GM23338 (cell line): ENCODE results near the gene VHLL. TPM values are rescaled to one million over a fixed set of nuclear protein-coding genes. Genes with fewer than 3 reads are reported as not detected.

Experiments
- ATAC-seq: fragments of 200-7000 bp; cut with Tn5 transposase; 3 replicates; pipeline ENCODE4 v1.9.1; 2020
- DNase-seq: peaks from one replicate; pipeline ENCODE4 v3.0.0-alpha.2; 2015; ENCODE audit warnings: low spot score
- H2AFZ ChIP-seq: fragments of 200-600 bp; sonication (generic); 2 replicates; pipeline ENCODE4 v1.8.0; 2016; ENCODE audit warnings: antibody characterized with exemption, mild to moderate bottlenecking, moderate library complexity
- H3F3A ChIP-seq: fragments of 200-600 bp; sonication (generic); replicated peaks from 2 replicates; pipeline ENCODE4 v1.8.0; 2017; ENCODE audit warnings: antibody characterized with exemption, mixed run types, low read depth
- H3K27ac ChIP-seq: fragments of 200-600 bp; sonication (generic); 2 replicates; pipeline ENCODE4 v1.6.1; 2016; ENCODE audit warnings: low read depth
- H3K27me3 ChIP-seq: fragments of 200-600 bp; sonication (generic); 2 replicates; pipeline ENCODE4 v1.8.0; 2016; ENCODE audit warnings: mild to moderate bottlenecking, mixed run types, moderate library complexity; ENCODE audit not compliant: insufficient read depth
- H3K36me3 ChIP-seq: fragments of 200-600 bp; sonication (generic); 2 replicates; pipeline ENCODE4 v1.8.0; 2016; ENCODE audit warnings: mild to moderate bottlenecking; ENCODE audit not compliant: insufficient read depth
- H3K4me1 ChIP-seq: fragments of 200-600 bp; sonication (generic); 2 replicates; pipeline ENCODE4 v1.8.0; 2016; ENCODE audit warnings: mild to moderate bottlenecking, moderate library complexity; ENCODE audit not compliant: insufficient read depth
- H3K4me2 ChIP-seq: fragments of 200-600 bp; sonication (generic); 2 replicates; pipeline ENCODE4 v1.7.1; 2017; ENCODE audit warnings: mixed run types
- H3K4me3 ChIP-seq: fragments of 200-600 bp; sonication (generic); 2 replicates; pipeline ENCODE4 v1.6.1; 2016; ENCODE audit warnings: mixed run types
- H3K79me2 ChIP-seq: fragments of 200-600 bp; sonication (generic); replicated peaks from 2 replicates; pipeline ENCODE4 v1.8.0; 2017; ENCODE audit warnings: mild to moderate bottlenecking; ENCODE audit not compliant: insufficient read depth
- H3K9me2 ChIP-seq: fragments of 200-600 bp; sonication (generic); 2 replicates; pipeline ENCODE4 v1.8.0; 2017; ENCODE audit not compliant: insufficient read depth
- H4K20me1 ChIP-seq: fragments of 200-600 bp; sonication (generic); replicated peaks from 2 replicates; pipeline ENCODE4 v1.8.0; 2017; ENCODE audit warnings: mild to moderate bottlenecking; ENCODE audit not compliant: insufficient read depth
- H3K27ac Mint-ChIP-seq: 2 replicates; pipeline ENCODE4 v1.8.0; 2020; ENCODE audit warnings: inconsistent platforms, mild to moderate bottlenecking, moderate library complexity, mixed read lengths
- H3K27me3 Mint-ChIP-seq: 3 replicates; pipeline ENCODE4 v1.8.0; 2022; ENCODE audit warnings: low read depth, mild to moderate bottlenecking, moderate library complexity, mixed read lengths, inconsistent platforms; ENCODE audit not compliant: insufficient read depth, poor library complexity
- H3K36me3 Mint-ChIP-seq: 3 replicates; pipeline ENCODE4 v1.8.0; 2021; ENCODE audit warnings: low read depth, mild to moderate bottlenecking, inconsistent platforms, moderate library complexity, mixed read lengths
- H3K4me1 Mint-ChIP-seq: 3 replicates; pipeline ENCODE4 v1.8.0; 2020; ENCODE audit warnings: mild to moderate bottlenecking, inconsistent platforms, mixed read lengths
- H3K4me3 Mint-ChIP-seq: 3 replicates; pipeline ENCODE4 v1.8.0; 2021; ENCODE audit warnings: moderate library complexity, mild to moderate bottlenecking, inconsistent platforms, mixed read lengths
- H3K9me3 Mint-ChIP-seq: 3 replicates; pipeline ENCODE4 v1.8.0; 2020; ENCODE audit warnings: moderate library complexity, mild to moderate bottlenecking, inconsistent platforms, mixed read lengths
- CTCF ChIP-seq, 2 experiments: fragments of 200-600 bp in 1 of 2; sonication (generic) in 1 of 2; conservative IDR thresholded peaks; 2 replicates each; pipeline versions ENCODE4 v1.5.1 to v1.6.1; 2016 to 2017; ENCODE audit warnings: antibody characterized with exemption in 2 of 2, low read depth in 2 of 2, mild to moderate bottlenecking in 2 of 2, moderate library complexity in 1 of 2
- ETS1 ChIP-seq: IDR thresholded peaks from 2 replicates; pipeline ENCODE4 v1.6.1; 2016; ENCODE audit warnings: antibody characterized with exemption
- NANOG ChIP-seq: IDR thresholded peaks from 2 replicates; pipeline ENCODE4 v1.6.1; 2016; ENCODE audit warnings: antibody characterized with exemption, borderline replicate concordance
- POLR2AphosphoS5 ChIP-seq: IDR thresholded peaks from 2 replicates; pipeline ENCODE4 v1.6.1; 2016; ENCODE audit warnings: antibody characterized with exemption, low read depth
- REST ChIP-seq: IDR thresholded peaks from one replicate; pipeline ENCODE4 v1.6.1; 2018; ENCODE audit warnings: antibody characterized with exemption; ENCODE audit not compliant: unreplicated experiment
- ZNF114 ChIP-seq: fragments of 250-450 bp; sonication (Bioruptor Pico); IDR thresholded peaks from 2 replicates; pipeline ENCODE4 v1.5.0; 2020; ENCODE audit warnings: mild to moderate bottlenecking, moderate library complexity
- ZNF331 ChIP-seq: fragments of 250-450 bp; sonication (Bioruptor Pico); IDR thresholded peaks from 2 replicates; pipeline ENCODE4 v1.5.0; 2020; ENCODE audit warnings: low read depth, mild to moderate bottlenecking, moderate library complexity
- ZNF462 ChIP-seq: fragments of 250-450 bp; sonication (Bioruptor Pico); IDR thresholded peaks from 2 replicates; pipeline ENCODE4 v1.5.0; 2020; ENCODE audit warnings: mild to moderate bottlenecking, moderate library complexity
- polyA plus RNA-seq: library from polyadenylated mRNA; unstranded; fragments of >200 nt; fragmentation: Nextera tagmentation; extraction: Ambion mirVana; gene quantifications from 2 replicates; pipeline ENCODE4 v1.2.1, GENCODE V29; 2016
- total RNA-seq: library from RNA; depleted of rRNA; stranded (reverse); fragments of >200 nt; shearing (Covaris generic); gene quantifications from 2 replicates; pipeline ENCODE4 v1.2.3, GENCODE V29; 2014

VHLL gene
- total and polyA plus RNA-seq, 2 experiments from 2014 or later: not detected

- TF ChIP-seq ZNF462 (CRISPR knock-in tag): no peak
- TF ChIP-seq ZNF331 (CRISPR knock-in tag): no peak
Observed at GRCh38 chr1:156282479-156283222, 16.5 kb downstream of the VHLL start, which contains the start of gene SMG5 (continued).

GRCh38 chr1:156281693-156282478, 17.2 kb downstream of the VHLL start:
- Histone ChIP-seq H3K9me2 (no peaks in the 10 kb centered on the region), H3K4me2 (peak overlapping the region; percentile 96), H2AFZ (no peak overlapping the region), H3K4me1 (peaks cover 16% of the 10 kb centered on the region), H3K27ac (peak overlapping the region; percentile 92), H3F3A (peaks cover 25% of the 10 kb centered on the region; the same call in 1 of the 2 replicates), H4K20me1 (peaks cover 41% of the 10 kb centered on the region), H3K36me3 (peaks cover 26% of the 10 kb centered on the region), H3K79me2 (peaks cover 45% of the 10 kb centered on the region), H3K27me3 (no peaks in the 10 kb centered on the region), H3K4me3 (peak overlapping the region; percentile 83)
- DNase-seq (peak; percentile 18), ATAC-seq (peak; percentile 43)
- H3K27me3 Mint-ChIP-seq: peaks cover 16% of the 10 kb centered on the region
- H3K4me1 Mint-ChIP-seq: peaks cover 19% of the 10 kb centered on the region
- peak overlapping the region; percentile 97 for H3K27ac Mint-ChIP-seq
- peak overlapping the region; percentile 98 for H3K4me3 Mint-ChIP-seq
- TF ChIP-seq NANOG: no peak
- TF ChIP-seq CTCF (conservative IDR thresholded peaks at IDR 0.05; ENCODE audit: low read depth in 2 of 2): no peak
- TF ChIP-seq REST: no peak
- no peak for TF ChIP-seq POLR2AphosphoS5
- TF ChIP-seq ZNF114 (CRISPR knock-in tag): no peak
- TF ChIP-seq ETS1: no peak
- no peak for TF ChIP-seq ZNF331 (CRISPR knock-in tag)
- peaks cover 20% of the 10 kb centered on the region for H3K36me3 Mint-ChIP-seq
- H3K9me3 Mint-ChIP-seq: no peaks in the 10 kb centered on the region
